ENCODE measurements around the gene CD300LF. TPM values are rescaled to one million over a fixed set of nuclear protein-coding genes. Genes with fewer than 3 reads are reported as not detected.

Gene CD300LF
- total and polyA plus RNA-seq, 2 experiments from 2014 or later = not detected

GRCh38 chr17:74744349-74744713 is 31.6 kb upstream of the CD300LF start:
- DNase-seq (ENCODE audit: low spot score) (no peak), ATAC-seq (no peak)
- Histone ChIP-seq H3K36me3 (ENCODE audit: insufficient read depth) (no peaks in the 10 kb centered on the region), H4K20me1 (replicated peaks; ENCODE audit: insufficient read depth) (peaks cover under 1% of the 10 kb centered on the region; the same call in 1 of the 2 replicates), H3K27ac (ENCODE audit: low read depth) (no peak overlapping the region), H3K9me2 (ENCODE audit: insufficient read depth) (no peaks in the 10 kb centered on the region), H3K4me1 (ENCODE audit: insufficient read depth) (peaks cover 40% of the 10 kb centered on the region), H2AFZ (no peak overlapping the region), H3K4me3 (peak overlapping the region; percentile 54; the same call in 1 of the 2 replicates), H3K4me2 (no peak overlapping the region), H3K27me3 (ENCODE audit: insufficient read depth) (no peaks in the 10 kb centered on the region), H3K79me2 (replicated peaks; ENCODE audit: insufficient read depth) (peaks cover 4% of the 10 kb centered on the region), H3F3A (replicated peaks; ENCODE audit: low read depth) (peaks cover 6% of the 10 kb centered on the region; the same call in 1 of the 2 replicates)
- H3K27ac Mint-ChIP-seq = no peak overlapping the region
- H3K4me1 Mint-ChIP-seq = peaks cover 41% of the 10 kb centered on the region
- no peaks in the 10 kb centered on the region for H3K36me3 Mint-ChIP-seq (ENCODE audit: low read depth)
- TF ChIP-seq ZNF462 (CRISPR knock-in tag; IDR thresholded peaks at IDR 0.05) (no peak), JUNB (IDR thresholded peaks at IDR 0.05; ENCODE audit: unreplicated experiment) (no peak), NANOG (IDR thresholded peaks at IDR 0.05; ENCODE audit: borderline replicate concordance) (no peak), EZH2phosphoT487 (IDR thresholded peaks at IDR 0.05; ENCODE audit: unreplicated experiment) (no peak), CTCF (conservative IDR thresholded peaks at IDR 0.05; ENCODE audit: low read depth in 2 of 2) (no peak), CREB1 (CRISPR knock-in tag; IDR thresholded peaks at IDR 0.05; ENCODE audit: low read depth) (no peak), EZH2 (IDR thresholded peaks at IDR 0.05; ENCODE audit: low read depth, unreplicated experiment) (no peak), POLR2AphosphoS5 (IDR thresholded peaks at IDR 0.05; ENCODE audit: low read depth) (no peak)
- H3K9me3 Mint-ChIP-seq = no peaks in the 10 kb centered on the region
- H3K4me3 Mint-ChIP-seq = no peak overlapping the region; the same call in 2 of the 3 replicates
- peaks cover 26% of the 10 kb centered on the region for H3K27me3 Mint-ChIP-seq (ENCODE audit: insufficient read depth, low read depth, poor library complexity)

All from GM23338 (cell line).